Endothelial cell of umbilical vein (primary cell): ENCODE results near the gene OR5AN1. TPM values are rescaled to one million over a fixed set of nuclear protein-coding genes. Genes with fewer than 3 reads are reported as not detected.

Experiments used
- BruUV-seq: library from RNA; stranded (reverse); fragments of 400-500 nt; replicated peaks from 2 replicates; lab custom pipeline; 2021; lab: Mats Ljungman, UMichigan
- CTCF ChIA-PET: fragments of 300-600, 350-600 bp; sonication (Branson Sonifier 250); formaldehyde crosslinking; loops from one replicate; lab custom pipeline; 2021; ENCODE audit warnings: antibody characterized with exemption, inconsistent platforms; lab: Charles Lee
- POLR2A ChIA-PET: fragments of 300-600, 350-600 bp; sonication (Branson Sonifier 250); formaldehyde crosslinking; loops from one replicate; lab custom pipeline; 2021; ENCODE audit warnings: antibody characterized with exemption, inconsistent platforms; lab: Charles Lee
- DNase-seq: peaks from one replicate; pipeline ENCODE4 v3.0.0-alpha.2; 2011; ENCODE audit warnings: low read depth, low spot score
- FAIRE-seq: peaks from 2 replicates; lab custom pipeline; 2011; peaks lifted over from hg19 to GRCh38; lab: Jason Lieb, UNC
- H2AFZ ChIP-seq: 2 replicates; pipeline ENCODE4 v1.6.0; 2012; ENCODE audit warnings: low read depth, low read length, control low read depth, inconsistent platforms
- H3K27ac ChIP-seq: 2 replicates; pipeline ENCODE4 v1.5.1; 2011; ENCODE audit warnings: low read depth, mild to moderate bottlenecking, control low read depth, low read length, moderate library complexity; ENCODE audit not compliant: insufficient read depth
- H3K27me3 ChIP-seq, 2 experiments: 2 replicates each; pipeline versions ENCODE4 v1.6.0 to v1.6.1; 2011; ENCODE audit warnings: low read length in 2 of 2, mixed read lengths in 1 of 2; ENCODE audit not compliant: control insufficient read depth in 2 of 2, insufficient read depth in 2 of 2
- H3K36me3 ChIP-seq, 2 experiments: 2 replicates in 1 of 2; 3 replicates in 1 of 2; pipeline ENCODE4 v1.5.1; 2011; ENCODE audit warnings: low read length in 2 of 2, mild to moderate bottlenecking in 1 of 2, moderate library complexity in 1 of 2; ENCODE audit not compliant: control insufficient read depth in 2 of 2, insufficient read depth in 2 of 2; ENCODE audit errors: extremely low read depth in 1 of 2
- H3K4me1 ChIP-seq: 3 replicates; pipeline ENCODE4 v1.5.1; 2011; ENCODE audit warnings: mild to moderate bottlenecking, low read length; ENCODE audit not compliant: control insufficient read depth, insufficient read depth; ENCODE audit errors: extremely low read depth
- H3K4me2 ChIP-seq: 2 replicates; pipeline ENCODE4 v1.6.1; 2011; ENCODE audit warnings: low read length, control low read depth, mixed read lengths; ENCODE audit not compliant: insufficient read depth
- H3K4me3 ChIP-seq, 3 experiments: fragments of 200-600 bp in 1 of 3; sonication (generic), shearing (Covaris generic) in 1 of 3; replicated peaks in 1 of 3; 2 replicates each; pipeline ENCODE4 v1.5.1; 2011 to 2016; ENCODE audit warnings: control low read depth in 3 of 3, low read length in 3 of 3, mild to moderate bottlenecking in 2 of 3, inconsistent platforms in 1 of 3, low read depth in 1 of 3, moderate library complexity in 1 of 3; ENCODE audit not compliant: insufficient read depth in 1 of 3
- H3K79me2 ChIP-seq: 2 replicates; pipeline ENCODE4 v1.6.0; 2012; ENCODE audit warnings: low read length, inconsistent platforms; ENCODE audit not compliant: control insufficient read depth, insufficient read depth
- H3K9ac ChIP-seq: replicated peaks from 2 replicates; pipeline ENCODE3; 2011; ENCODE audit warnings: low read length, control low read depth; ENCODE audit not compliant: insufficient read depth; ENCODE audit errors: extremely low read depth
- H3K9me1 ChIP-seq: replicated peaks from 3 replicates; pipeline ENCODE4 v1.6.0; 2011; ENCODE audit warnings: mild to moderate bottlenecking, low read length; ENCODE audit not compliant: control insufficient read depth, insufficient read depth; ENCODE audit errors: extremely low read depth
- H3K9me3 ChIP-seq: replicated peaks from 2 replicates; pipeline ENCODE4 v1.5.1; 2012; ENCODE audit warnings: low read length, inconsistent platforms; ENCODE audit not compliant: control insufficient read depth, insufficient read depth
- H4K20me1 ChIP-seq: replicated peaks from 2 replicates; pipeline ENCODE3; 2011; ENCODE audit warnings: mild to moderate bottlenecking, low read length; ENCODE audit not compliant: control insufficient read depth, insufficient read depth; ENCODE audit errors: extremely low read depth
- EZH2 ChIP-seq: IDR thresholded peaks from 2 replicates; pipeline ENCODE4 v1.6.1; 2012; ENCODE audit warnings: borderline replicate concordance, low read depth, mild to moderate bottlenecking, moderate library complexity, low read length, inconsistent platforms; ENCODE audit not compliant: severe bottlenecking
- FOS ChIP-seq: IDR thresholded peaks from 2 replicates; pipeline ENCODE4 v1.6.1; 2011; ENCODE audit warnings: mild to moderate bottlenecking, low read length, moderate library complexity, borderline replicate concordance; ENCODE audit not compliant: insufficient read depth
- GATA2 ChIP-seq: IDR thresholded peaks from 2 replicates; pipeline ENCODE4 v1.7.0; 2011; ENCODE audit warnings: low read depth, mild to moderate bottlenecking, moderate library complexity, mixed read lengths, low read length; ENCODE audit not compliant: insufficient read length, insufficient read depth
- JUN ChIP-seq: IDR thresholded peaks from 2 replicates; pipeline ENCODE4 v1.6.1; 2011; ENCODE audit warnings: borderline replicate concordance, low read depth; ENCODE audit not compliant: insufficient read length, insufficient read depth
- MAX ChIP-seq: IDR thresholded peaks from 2 replicates; pipeline ENCODE4 v1.6.1; 2011; ENCODE audit not compliant: insufficient read depth, insufficient read length
- MYC ChIP-seq: IDR thresholded peaks from one replicate; pipeline ENCODE4 v1.6.1; 2011; ENCODE audit warnings: mild to moderate bottlenecking, low read depth, low read length
- POLR2A ChIP-seq: IDR thresholded peaks from 2 replicates; pipeline ENCODE4 v1.6.1; 2012; ENCODE audit warnings: low read depth, mild to moderate bottlenecking, control low read depth, low read length
- POLR2AphosphoS5 ChIP-seq: IDR thresholded peaks from 2 replicates; pipeline ENCODE4 v1.6.1; 2012; ENCODE audit warnings: low read depth, mild to moderate bottlenecking, control low read depth, low read length, moderate library complexity; ENCODE audit not compliant: insufficient read depth
- dilution Hi-C: fragments of 300-500 bp; cut with MboI; formaldehyde crosslinking; loops from one replicate; pipeline ENCODE4 v1.15.0; 2019; ENCODE audit warnings: low sequenced_read_pairs; ENCODE audit not compliant: extremely low pct_ligation_motif_present
- intact Hi-C: fragments of 100-400 bp; cut with micrococcal nuclease; formaldehyde crosslinking; loops from one replicate; pipeline ENCODE4 v1.10.0; 2022
- polyA plus RNA-seq, 4 experiments: library from polyadenylated mRNA; depleted of rRNA in 3 of 4; stranded (reverse) in 3 of 4; unstranded in 1 of 4; fragments of >200 nt; gene quantifications; 2 replicates each; pipeline versions ENCODE4 v1.2.1 to v1.2.3, GENCODE V29; 2011 to 2012; ENCODE audit warnings: missing spikeins in 1 of 4
- total RNA-seq: library from RNA; stranded (reverse); gene quantifications from 2 replicates; pipeline ENCODE4 v1.2.3, GENCODE V29; 2021
- TF ChIP-seq, protein P1 (sequence below), 2 donors: IDR thresholded peaks; 1 replicate in 1 of 2; 2 replicates in 1 of 2; pipeline ENCODE4 v1.5.1; 2011; ENCODE audit warnings: low read length in 2 of 2, mild to moderate bottlenecking in 2 of 2, moderate library complexity in 2 of 2, control low read depth in 1 of 2, inconsistent platforms in 1 of 2, low read depth in 1 of 2; ENCODE audit not compliant: insufficient read depth in 1 of 2; ENCODE audit errors: extremely low read depth in 1 of 2

The OR5AN1 gene
- total and polyA plus RNA-seq, 2 donors (not counting 3 experiments of a cell fraction or from before 2014, with no cell fraction given), result not detected

DNA sequence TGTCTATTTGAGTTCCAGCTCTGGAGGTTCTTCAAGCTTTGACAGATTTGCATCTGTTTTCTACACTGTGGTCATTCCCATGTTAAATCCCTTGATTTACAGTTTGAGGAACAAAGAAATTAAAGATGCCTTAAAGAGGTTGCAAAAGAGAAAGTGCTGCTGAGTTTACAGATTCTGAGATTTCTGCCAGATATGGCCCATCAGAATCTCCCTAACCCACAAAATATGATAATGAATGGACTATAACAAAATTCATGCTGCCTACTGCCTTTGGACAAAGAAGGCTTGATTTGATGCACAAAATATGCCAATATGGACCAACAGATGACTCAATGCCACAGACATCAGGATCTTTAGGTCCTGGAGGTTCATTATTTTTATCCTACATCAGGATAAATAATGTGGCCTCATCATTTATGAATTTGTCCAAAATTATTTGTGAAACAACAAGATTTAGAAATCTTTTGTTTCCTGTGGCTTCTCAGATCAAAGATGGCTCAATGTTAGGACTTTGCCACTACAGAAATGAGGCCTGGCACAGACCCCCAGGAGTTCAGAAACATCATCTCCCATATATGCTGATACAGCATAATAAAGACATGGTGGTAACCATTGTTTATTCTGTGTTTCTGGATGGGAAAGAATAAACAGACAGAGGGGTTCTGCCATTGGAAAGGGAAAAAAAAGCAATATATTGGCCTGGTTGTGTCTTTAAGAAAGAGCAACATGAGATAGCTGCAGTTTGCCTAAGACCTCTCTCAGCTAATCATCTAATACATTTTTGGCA, 6.7 kb downstream of the OR5AN1 start:
- ChIA-PET CTCF (no interaction called here), POLR2A (no interaction called here)
- no peak for DNase-seq
- Histone ChIP-seq H3K79me2 (no peaks in the 10 kb centered on the region), H4K20me1 (no peaks in the 10 kb centered on the region), H3K9ac (no peak overlapping the region), H3K27ac (no peak overlapping the region), H3K4me2 (no peak overlapping the region), H3K36me3 (no peaks in the 10 kb centered on the region), H3K4me1 (no peaks in the 10 kb centered on the region), H3K9me1 (no peaks in the 10 kb centered on the region), H2AFZ (no peak overlapping the region), H3K4me3 (no peak overlapping the region), H3K27me3 (no peaks in the 10 kb centered on the region), H3K9me3 (no peaks in the 10 kb centered on the region)
- no peak for FAIRE-seq
- dilution Hi-C loops (no loop called here), intact Hi-C loops (no loop called here)
- TF ChIP-seq POLR2AphosphoS5, result no peak
- no peak for TF ChIP-seq MYC
- TF ChIP-seq JUN, result no peak
- TF ChIP-seq FOS, result no peak
- no peak for TF ChIP-seq EZH2
- no peak for TF ChIP-seq GATA2
- TF ChIP-seq POLR2A, result no peak
- TF ChIP-seq MAX, result no peak
- TF ChIP-seq, protein P1, sequence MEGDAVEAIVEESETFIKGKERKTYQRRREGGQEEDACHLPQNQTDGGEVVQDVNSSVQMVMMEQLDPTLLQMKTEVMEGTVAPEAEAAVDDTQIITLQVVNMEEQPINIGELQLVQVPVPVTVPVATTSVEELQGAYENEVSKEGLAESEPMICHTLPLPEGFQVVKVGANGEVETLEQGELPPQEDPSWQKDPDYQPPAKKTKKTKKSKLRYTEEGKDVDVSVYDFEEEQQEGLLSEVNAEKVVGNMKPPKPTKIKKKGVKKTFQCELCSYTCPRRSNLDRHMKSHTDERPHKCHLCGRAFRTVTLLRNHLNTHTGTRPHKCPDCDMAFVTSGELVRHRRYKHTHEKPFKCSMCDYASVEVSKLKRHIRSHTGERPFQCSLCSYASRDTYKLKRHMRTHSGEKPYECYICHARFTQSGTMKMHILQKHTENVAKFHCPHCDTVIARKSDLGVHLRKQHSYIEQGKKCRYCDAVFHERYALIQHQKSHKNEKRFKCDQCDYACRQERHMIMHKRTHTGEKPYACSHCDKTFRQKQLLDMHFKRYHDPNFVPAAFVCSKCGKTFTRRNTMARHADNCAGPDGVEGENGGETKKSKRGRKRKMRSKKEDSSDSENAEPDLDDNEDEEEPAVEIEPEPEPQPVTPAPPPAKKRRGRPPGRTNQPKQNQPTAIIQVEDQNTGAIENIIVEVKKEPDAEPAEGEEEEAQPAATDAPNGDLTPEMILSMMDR (IDR thresholded peaks at IDR 0.05; ENCODE audit: extremely low read depth in 1 of 2, insufficient read depth in 1 of 2, low read depth in 1 of 2, low read length in 2 of 2), result no peak
- no TSS peak for BruUV-seq
